Caco-2 (cell line): ENCODE measurements around the gene WWC2. TPM values are rescaled to one million over a fixed set of nuclear protein-coding genes. Genes with fewer than 3 reads are reported as not detected.

Experiments used
- BruUV-seq: library from RNA; stranded (reverse); fragments of 400-500 nt; replicated peaks from 2 replicates; lab custom pipeline; 2021; lab: Mats Ljungman, UMichigan
- CTCF ChIA-PET: fragments of 300-600 bp; sonication (Branson Sonifier 250); formaldehyde crosslinking; loops from one replicate; lab custom pipeline; 2022; ENCODE audit warnings: antibody characterized with exemption; lab: Charles Lee
- POLR2A ChIA-PET: fragments of 300-600 bp; sonication (Branson Sonifier 250); formaldehyde crosslinking; loops from one replicate; lab custom pipeline; 2022; ENCODE audit warnings: antibody characterized with exemption; lab: Charles Lee
- DNase-seq, 2 experiments: peaks; one replicate each; pipeline versions ENCODE4 v3.0.0 to v3.0.0-alpha.2; 2020 to 2022
- H3K27me3 ChIP-seq: replicated peaks from 2 replicates; pipeline ENCODE4 v1.6.0; 2011; ENCODE audit warnings: low read length; ENCODE audit not compliant: control insufficient read depth, insufficient read depth
- H3K36me3 ChIP-seq: 2 replicates; pipeline ENCODE4 v1.5.1; 2011; ENCODE audit warnings: low read length; ENCODE audit not compliant: control insufficient read depth, insufficient read depth
- H3K4me1 ChIP-seq: fragments of 250-450 bp; sonication (Bioruptor Pico); 2 replicates; pipeline ENCODE4 v1.5.1; 2020; ENCODE audit warnings: mild to moderate bottlenecking
- H3K4me3 ChIP-seq: 2 replicates; pipeline ENCODE4 v1.5.1; 2011; ENCODE audit warnings: low read depth, mild to moderate bottlenecking, control low read depth, low read length
- H3K9me3 ChIP-seq: fragments of 250-450 bp; sonication (Bioruptor Pico); 2 replicates; pipeline ENCODE4 v1.5.1; 2020; ENCODE audit warnings: mild to moderate bottlenecking, moderate library complexity
- H3K27ac Mint-ChIP-seq: one replicate; pipeline ENCODE4 v1.8.0; 2022; ENCODE audit warnings: mixed read lengths; ENCODE audit not compliant: unreplicated experiment
- H3K27me3 Mint-ChIP-seq: one replicate; pipeline ENCODE4 v1.8.0; 2022; ENCODE audit warnings: mixed read lengths; ENCODE audit not compliant: insufficient read depth, unreplicated experiment
- H3K36me3 Mint-ChIP-seq: one replicate; pipeline ENCODE4 v1.8.0; 2022; ENCODE audit warnings: mild to moderate bottlenecking, mixed read lengths; ENCODE audit not compliant: insufficient read depth, unreplicated experiment
- H3K4me1 Mint-ChIP-seq: one replicate; pipeline ENCODE4 v1.8.0; 2022; ENCODE audit warnings: low read depth, mixed read lengths; ENCODE audit not compliant: unreplicated experiment
- H3K4me3 Mint-ChIP-seq: one replicate; pipeline ENCODE4 v1.8.0; 2022; ENCODE audit warnings: mild to moderate bottlenecking, moderate library complexity, mixed read lengths; ENCODE audit not compliant: unreplicated experiment
- H3K9me3 Mint-ChIP-seq: one replicate; pipeline ENCODE4 v1.8.0; 2022; ENCODE audit warnings: mixed read lengths; ENCODE audit not compliant: unreplicated experiment
- intact Hi-C: fragments of 100-400 bp; cut with micrococcal nuclease; formaldehyde crosslinking; loops from one replicate; pipeline ENCODE4 v1.10.0; 2022; ENCODE audit not compliant: unreplicated experiment
- total RNA-seq: library from RNA; stranded (reverse); gene quantifications from 2 replicates; pipeline ENCODE4 v1.2.3, GENCODE V29; 2022
- TF ChIP-seq, protein P1 (sequence below), 2 experiments: fragments of 200-600 bp in 1 of 2; IDR thresholded peaks; 1 replicate in 1 of 2; 2 replicates in 1 of 2; pipeline versions ENCODE4 v1.5.1 to v1.8.0; 2011 to 2022; ENCODE audit warnings: antibody characterized with exemption in 1 of 2, control low read depth in 1 of 2, inconsistent platforms in 1 of 2, low read depth in 1 of 2, low read length in 1 of 2, mild to moderate bottlenecking in 1 of 2, moderate library complexity in 1 of 2; ENCODE audit not compliant: insufficient read depth in 1 of 2, severe bottlenecking in 1 of 2, unreplicated experiment in 1 of 2

Gene WWC2
- total RNA-seq, 1 experiment from 2014 or later = 126 TPM

- BruUV-seq = no TSS peak
- H3K27ac Mint-ChIP-seq = peak overlapping the region; percentile 66
- no peaks in the 10 kb centered on the region for H3K36me3 Mint-ChIP-seq
- no peaks in the 10 kb centered on the region for H3K9me3 ChIP-seq
- intact Hi-C loops = no loop called here
- ChIA-PET POLR2A (no interaction called here), CTCF (interaction anchor here (1.0 kb wide), 1 partner anchor 13 kb away, joined by 3 read pairs; no protein-coding TSS in a partner anchor)
- no peaks in the 10 kb centered on the region for H3K36me3 ChIP-seq
- H3K4me3 Mint-ChIP-seq = no peak overlapping the region
- H3K4me3 ChIP-seq = no peak overlapping the region
- no peaks in the 10 kb centered on the region for H3K27me3 ChIP-seq
- no peak for DNase-seq
- peaks cover 35% of the 10 kb centered on the region for H3K4me1 Mint-ChIP-seq
- H3K27me3 Mint-ChIP-seq = no peaks in the 10 kb centered on the region
- no peaks in the 10 kb centered on the region for H3K9me3 Mint-ChIP-seq
- peaks cover 53% of the 10 kb centered on the region for H3K4me1 ChIP-seq
- TF ChIP-seq, protein P1, sequence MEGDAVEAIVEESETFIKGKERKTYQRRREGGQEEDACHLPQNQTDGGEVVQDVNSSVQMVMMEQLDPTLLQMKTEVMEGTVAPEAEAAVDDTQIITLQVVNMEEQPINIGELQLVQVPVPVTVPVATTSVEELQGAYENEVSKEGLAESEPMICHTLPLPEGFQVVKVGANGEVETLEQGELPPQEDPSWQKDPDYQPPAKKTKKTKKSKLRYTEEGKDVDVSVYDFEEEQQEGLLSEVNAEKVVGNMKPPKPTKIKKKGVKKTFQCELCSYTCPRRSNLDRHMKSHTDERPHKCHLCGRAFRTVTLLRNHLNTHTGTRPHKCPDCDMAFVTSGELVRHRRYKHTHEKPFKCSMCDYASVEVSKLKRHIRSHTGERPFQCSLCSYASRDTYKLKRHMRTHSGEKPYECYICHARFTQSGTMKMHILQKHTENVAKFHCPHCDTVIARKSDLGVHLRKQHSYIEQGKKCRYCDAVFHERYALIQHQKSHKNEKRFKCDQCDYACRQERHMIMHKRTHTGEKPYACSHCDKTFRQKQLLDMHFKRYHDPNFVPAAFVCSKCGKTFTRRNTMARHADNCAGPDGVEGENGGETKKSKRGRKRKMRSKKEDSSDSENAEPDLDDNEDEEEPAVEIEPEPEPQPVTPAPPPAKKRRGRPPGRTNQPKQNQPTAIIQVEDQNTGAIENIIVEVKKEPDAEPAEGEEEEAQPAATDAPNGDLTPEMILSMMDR (IDR thresholded peaks at IDR 0.05; ENCODE audit: insufficient read depth in 1 of 2, low read depth in 1 of 2, low read length in 1 of 2, severe bottlenecking in 1 of 2, unreplicated experiment in 1 of 2) = no peak
Observed at GRCh38 chr4:183082053-183082452, 17.0 kb upstream of the WWC2 start.

DNA sequence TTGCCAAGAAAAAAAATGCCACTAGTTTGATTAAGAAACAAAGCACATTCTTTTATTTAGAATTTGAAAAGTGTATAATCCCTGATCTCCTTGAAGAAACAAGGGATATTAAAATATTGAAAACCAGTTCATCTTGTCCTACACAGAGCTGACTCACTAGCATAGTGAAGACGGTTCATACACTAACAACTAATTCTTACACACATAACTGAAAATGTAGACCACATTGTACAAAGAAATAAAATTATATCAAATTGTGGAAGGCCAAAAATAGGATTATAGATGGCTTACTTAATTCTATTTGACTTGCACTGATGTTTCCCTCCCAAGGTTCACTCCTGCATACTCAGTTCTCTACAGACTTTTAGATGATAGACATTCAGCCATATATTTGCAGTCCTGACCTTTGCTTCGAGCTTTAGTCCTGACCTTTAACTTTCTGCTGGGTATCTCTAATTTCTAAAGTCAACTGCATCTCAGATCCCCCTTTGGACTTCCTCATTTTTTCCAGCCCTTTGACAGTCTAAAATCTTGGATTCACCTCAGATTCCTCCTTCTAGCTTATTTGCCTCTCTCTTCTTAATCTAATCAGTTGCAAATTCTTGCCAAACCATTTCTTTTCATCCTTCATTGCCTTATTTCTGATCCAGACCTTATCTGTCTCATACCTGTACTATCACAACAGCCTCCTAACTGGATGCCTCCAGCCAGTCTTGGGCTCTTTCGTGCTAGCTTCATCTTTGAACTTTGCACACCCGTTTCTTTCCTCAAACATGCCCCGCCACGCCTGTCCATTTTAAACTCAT lies 4.5 kb upstream of the WWC2 start:
- intact Hi-C loops = loop anchor here (1.0 to 10.0 kb wide), 5 partner anchors 14 to 350 kb away; partner anchors contain the start of gene CDKN2AIP
- peaks cover 23% of the 10 kb centered on the region for H3K4me1 Mint-ChIP-seq
- Histone ChIP-seq H3K27me3 (no peaks in the 10 kb centered on the region), H3K4me1 (peaks cover 25% of the 10 kb centered on the region), H3K9me3 (peaks cover 6% of the 10 kb centered on the region; the same call in 1 of the 2 replicates), H3K36me3 (no peaks in the 10 kb centered on the region), H3K4me3 (no peak overlapping the region)
- H3K36me3 Mint-ChIP-seq = peaks cover 12% of the 10 kb centered on the region
- no peaks in the 10 kb centered on the region for H3K27me3 Mint-ChIP-seq
- H3K9me3 Mint-ChIP-seq = peaks cover 10% of the 10 kb centered on the region
- peak overlapping the region; percentile 49 for H3K27ac Mint-ChIP-seq
- ChIA-PET POLR2A (interaction anchor here (1.1 kb wide), 1 partner anchor 14 kb away, joined by 13 read pairs; no protein-coding TSS in a partner anchor), CTCF (interaction anchor here (0.8 to 1.0 kb wide), 4 partner anchors 12 to 21 kb away, joined by 3 to 5 read pairs (median 4); no protein-coding TSS in a partner anchor)
- TF ChIP-seq, protein P1 (IDR thresholded peaks at IDR 0.05; ENCODE audit: insufficient read depth in 1 of 2, low read depth in 1 of 2, low read length in 1 of 2, severe bottlenecking in 1 of 2, unreplicated experiment in 1 of 2) = no peak
- DNase-seq = peak; percentile 88 to 95
- BruUV-seq = no TSS peak
- H3K4me3 Mint-ChIP-seq = peak overlapping the region; percentile 40

- POLR2A ChIA-PET = interaction anchor here (1.1 kb wide), 1 partner anchor 15 kb away, joined by 13 read pairs; no protein-coding TSS in a partner anchor
- no TSS peak for BruUV-seq
- Histone ChIP-seq H3K4me1 (peaks cover 25% of the 10 kb centered on the region), H3K9me3 (0 out of 2 replicates have a peak, but pooled peaks cover under 1% of the 10 kb centered on the region), H3K36me3 (no peaks in the 10 kb centered on the region), H3K27me3 (no peaks in the 10 kb centered on the region), H3K4me3 (no peak overlapping the region)
- peaks cover 23% of the 10 kb centered on the region for H3K4me1 Mint-ChIP-seq
- no peak for DNase-seq
- TF ChIP-seq, protein P1 (IDR thresholded peaks at IDR 0.05; ENCODE audit: insufficient read depth in 1 of 2, low read depth in 1 of 2, low read length in 1 of 2, severe bottlenecking in 1 of 2, unreplicated experiment in 1 of 2) = no peak
- peaks cover 12% of the 10 kb centered on the region for H3K36me3 Mint-ChIP-seq
- intact Hi-C loops = loop anchor here (1.0 to 10.0 kb wide), 3 partner anchors 21 to 350 kb away; partner anchors contain the start of gene CDKN2AIP
- H3K27me3 Mint-ChIP-seq = no peaks in the 10 kb centered on the region
- peak overlapping the region; percentile 49 for H3K27ac Mint-ChIP-seq
- H3K4me3 Mint-ChIP-seq = peak overlapping the region; percentile 40
- CTCF ChIA-PET = interaction anchor here (0.8 to 1.0 kb wide), 4 partner anchors 13 to 22 kb away, joined by 3 to 5 read pairs (median 4); no protein-coding TSS in a partner anchor
- H3K9me3 Mint-ChIP-seq = peaks cover 4% of the 10 kb centered on the region
Observed at GRCh38 chr4:183095199-183095512, 3.9 kb upstream of the WWC2 start.
